Measurements from ENCODE around the gene ERLIN1.
"Not testable (repeated sequence)": the region's sequence is repeated elsewhere in the genome, so short reads cannot be mapped to it uniquely, and the experiment has no call there.

- not testable (repeated sequence) for TF ChIP-seq POLR2A (IDR thresholded peaks at IDR 0.05)
- TF ChIP-seq, protein P1, sequence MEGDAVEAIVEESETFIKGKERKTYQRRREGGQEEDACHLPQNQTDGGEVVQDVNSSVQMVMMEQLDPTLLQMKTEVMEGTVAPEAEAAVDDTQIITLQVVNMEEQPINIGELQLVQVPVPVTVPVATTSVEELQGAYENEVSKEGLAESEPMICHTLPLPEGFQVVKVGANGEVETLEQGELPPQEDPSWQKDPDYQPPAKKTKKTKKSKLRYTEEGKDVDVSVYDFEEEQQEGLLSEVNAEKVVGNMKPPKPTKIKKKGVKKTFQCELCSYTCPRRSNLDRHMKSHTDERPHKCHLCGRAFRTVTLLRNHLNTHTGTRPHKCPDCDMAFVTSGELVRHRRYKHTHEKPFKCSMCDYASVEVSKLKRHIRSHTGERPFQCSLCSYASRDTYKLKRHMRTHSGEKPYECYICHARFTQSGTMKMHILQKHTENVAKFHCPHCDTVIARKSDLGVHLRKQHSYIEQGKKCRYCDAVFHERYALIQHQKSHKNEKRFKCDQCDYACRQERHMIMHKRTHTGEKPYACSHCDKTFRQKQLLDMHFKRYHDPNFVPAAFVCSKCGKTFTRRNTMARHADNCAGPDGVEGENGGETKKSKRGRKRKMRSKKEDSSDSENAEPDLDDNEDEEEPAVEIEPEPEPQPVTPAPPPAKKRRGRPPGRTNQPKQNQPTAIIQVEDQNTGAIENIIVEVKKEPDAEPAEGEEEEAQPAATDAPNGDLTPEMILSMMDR (IDR thresholded peaks at IDR 0.05), result not testable (repeated sequence)
These were observed 60.5 kb downstream of the ERLIN1 start for GRCh38 chr10:100125335-100125734.

Measured in lower leg skin (tissue), 3 donors.